GM12878 (cell line): Measurements from ENCODE around the gene ASMTL.

Source experiments
- ASH2L ChIP-seq: fragments of 300-600, 200-600 bp; sonication (generic); IDR thresholded peaks from 2 replicates; pipeline ENCODE4 v1.6.1; 2017; ENCODE audit warnings: low read depth, mild to moderate bottlenecking, borderline replicate concordance
- EGR1 ChIP-seq, 2 experiments: IDR thresholded peaks; 1 replicate in 1 of 2; 2 replicates in 1 of 2; pipeline ENCODE4 v1.6.1; 2011 to 2012; ENCODE audit warnings: low read depth in 2 of 2, low read length in 2 of 2, borderline replicate concordance in 1 of 2, mild to moderate bottlenecking in 1 of 2, moderate library complexity in 1 of 2
- HCFC1 ChIP-seq: fragments of 150-350 bp; IDR thresholded peaks from 2 replicates; pipeline ENCODE4 v1.6.1; 2014; ENCODE audit warnings: low read length
- MXI1 ChIP-seq: fragments of 150-350 bp; IDR thresholded peaks from 2 replicates; pipeline ENCODE4 v1.6.1; 2011; ENCODE audit warnings: low read depth, mild to moderate bottlenecking, inconsistent platforms, low read length, improper control_type of control experiment
- POLR2A ChIP-seq: IDR thresholded peaks from 2 replicates; pipeline ENCODE4 v1.6.1; 2011; ENCODE audit warnings: low read depth, mild to moderate bottlenecking, low read length
- YY1 ChIP-seq: IDR thresholded peaks from 2 replicates; pipeline ENCODE4 v1.6.1; 2011; ENCODE audit warnings: low read depth, mild to moderate bottlenecking, low read length
- ZNF24 ChIP-seq: fragments of 450-650 bp; IDR thresholded peaks from 2 replicates; pipeline ENCODE4 v1.6.1; 2017; ENCODE audit warnings: antibody characterized with exemption, mild to moderate bottlenecking
- ZSCAN29 ChIP-seq: fragments of 450-650 bp; IDR thresholded peaks from 2 replicates; pipeline ENCODE4 v1.6.1; 2017; ENCODE audit warnings: mild to moderate bottlenecking, moderate library complexity
- TF ChIP-seq, protein P1 (sequence below), 3 experiments: IDR thresholded peaks in 2 of 3; conservative IDR thresholded peaks in 1 of 3; 2 replicates each; pipeline ENCODE4 v1.5.1; 2011; ENCODE audit warnings: low read depth in 3 of 3, low read length in 3 of 3, mild to moderate bottlenecking in 3 of 3, control low read depth in 2 of 3, moderate library complexity in 2 of 3, inconsistent platforms in 1 of 3, mixed read lengths in 1 of 3; ENCODE audit not compliant: control insufficient read depth in 2 of 3, insufficient read depth in 1 of 3; ENCODE audit errors: extremely low read depth in 1 of 3

- TF ChIP-seq, protein P1, sequence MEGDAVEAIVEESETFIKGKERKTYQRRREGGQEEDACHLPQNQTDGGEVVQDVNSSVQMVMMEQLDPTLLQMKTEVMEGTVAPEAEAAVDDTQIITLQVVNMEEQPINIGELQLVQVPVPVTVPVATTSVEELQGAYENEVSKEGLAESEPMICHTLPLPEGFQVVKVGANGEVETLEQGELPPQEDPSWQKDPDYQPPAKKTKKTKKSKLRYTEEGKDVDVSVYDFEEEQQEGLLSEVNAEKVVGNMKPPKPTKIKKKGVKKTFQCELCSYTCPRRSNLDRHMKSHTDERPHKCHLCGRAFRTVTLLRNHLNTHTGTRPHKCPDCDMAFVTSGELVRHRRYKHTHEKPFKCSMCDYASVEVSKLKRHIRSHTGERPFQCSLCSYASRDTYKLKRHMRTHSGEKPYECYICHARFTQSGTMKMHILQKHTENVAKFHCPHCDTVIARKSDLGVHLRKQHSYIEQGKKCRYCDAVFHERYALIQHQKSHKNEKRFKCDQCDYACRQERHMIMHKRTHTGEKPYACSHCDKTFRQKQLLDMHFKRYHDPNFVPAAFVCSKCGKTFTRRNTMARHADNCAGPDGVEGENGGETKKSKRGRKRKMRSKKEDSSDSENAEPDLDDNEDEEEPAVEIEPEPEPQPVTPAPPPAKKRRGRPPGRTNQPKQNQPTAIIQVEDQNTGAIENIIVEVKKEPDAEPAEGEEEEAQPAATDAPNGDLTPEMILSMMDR (IDR thresholded peaks at IDR 0.05 in 2 of 3, conservative IDR thresholded peaks at IDR 0.05 in 1 of 3; ENCODE audit: control insufficient read depth in 2 of 3, extremely low read depth in 1 of 3, insufficient read depth in 1 of 3, low read depth in 3 of 3, low read length in 3 of 3), result no peak
- no peak for TF ChIP-seq YY1
- TF ChIP-seq ZSCAN29, result no peak
- no peak for TF ChIP-seq POLR2A
- TF ChIP-seq ZNF24, result peak; percentile 81
- no peak for TF ChIP-seq ASH2L
- no peak for TF ChIP-seq EGR1 (IDR thresholded peaks at IDR 0.05; ENCODE audit: borderline replicate concordance in 1 of 2, low read depth in 2 of 2, low read length in 2 of 2)
- no peak for TF ChIP-seq MXI1
- TF ChIP-seq HCFC1, result no peak
Measured at GRCh38 chrX:1486177-1486576, 33.5 kb upstream of the ASMTL start.
